H9 (cell line): ENCODE data around the gene EBLN2. TPM values are rescaled to one million over a fixed set of nuclear protein-coding genes. Genes with fewer than 3 reads are reported as not detected.

Source experiments
- DNase-seq: peaks from one replicate; pipeline ENCODE4 v3.0.0-alpha.2; 2017
- H2AFZ ChIP-seq: one replicate; pipeline ENCODE4 v1.6.1; 2013; ENCODE audit warnings: mild to moderate bottlenecking, low read length, control low read depth, moderate library complexity
- H2AK5ac ChIP-seq: 2 replicates; pipeline ENCODE4 v1.6.1; 2013; ENCODE audit warnings: low read length, control low read depth, mixed read lengths; ENCODE audit not compliant: insufficient read length
- H2BK120ac ChIP-seq: one replicate; pipeline ENCODE4 v1.6.1; 2013; ENCODE audit warnings: low read depth, mild to moderate bottlenecking, low read length, control low read depth, inconsistent platforms; ENCODE audit not compliant: poor library complexity, severe bottlenecking
- H2BK12ac ChIP-seq: 2 replicates; pipeline ENCODE4 v1.6.1; 2013; ENCODE audit warnings: low read length, control low read depth, mixed read lengths, low read depth; ENCODE audit not compliant: insufficient read length
- H2BK15ac ChIP-seq: 2 replicates; pipeline ENCODE4 v1.6.1; 2013; ENCODE audit warnings: low read depth, low read length, control low read depth
- H2BK20ac ChIP-seq: one replicate; pipeline ENCODE4 v1.6.1; 2013; ENCODE audit warnings: low read depth, mild to moderate bottlenecking, low read length, control low read depth, inconsistent platforms; ENCODE audit not compliant: poor library complexity, severe bottlenecking
- H2BK5ac ChIP-seq: 2 replicates; pipeline ENCODE4 v1.6.1; 2013; ENCODE audit warnings: low read length, control low read depth, mixed read lengths; ENCODE audit not compliant: insufficient read length
- H3K14ac ChIP-seq: 2 replicates; pipeline ENCODE4 v1.6.1; 2013; ENCODE audit warnings: low read length, control low read depth; ENCODE audit not compliant: insufficient read depth
- H3K18ac ChIP-seq: 2 replicates; pipeline ENCODE4 v1.6.1; 2013; ENCODE audit warnings: low read depth, mild to moderate bottlenecking, mixed read lengths, low read length, control low read depth; ENCODE audit not compliant: insufficient read length
- H3K23ac ChIP-seq: 2 replicates; pipeline ENCODE4 v1.6.1; 2013; ENCODE audit warnings: low read length, control low read depth, mixed read lengths, low read depth; ENCODE audit not compliant: insufficient read length
- H3K23me2 ChIP-seq: 2 replicates; pipeline ENCODE4 v1.6.1; 2013; ENCODE audit warnings: low read depth, mild to moderate bottlenecking, mixed read lengths, low read length, control low read depth; ENCODE audit not compliant: insufficient read length, poor library complexity, severe bottlenecking
- H3K27ac ChIP-seq: 2 replicates; pipeline ENCODE4 v1.5.1; 2013; ENCODE audit warnings: low read length, control low read depth, mixed read lengths, low read depth; ENCODE audit not compliant: insufficient read length
- H3K27me3 ChIP-seq: 2 replicates; pipeline ENCODE4 v1.6.1; 2013; ENCODE audit warnings: low read length, control low read depth, inconsistent platforms; ENCODE audit not compliant: insufficient read depth
- H3K4ac ChIP-seq: 2 replicates; pipeline ENCODE4 v1.6.1; 2013; ENCODE audit warnings: low read depth, mild to moderate bottlenecking, control low read depth, inconsistent platforms, low read length, moderate library complexity
- H3K4me1 ChIP-seq: 2 replicates; pipeline ENCODE4 v1.6.1; 2013; ENCODE audit warnings: low read length, control low read depth, inconsistent platforms; ENCODE audit not compliant: insufficient read depth
- H3K4me2 ChIP-seq: 2 replicates; pipeline ENCODE4 v1.6.1; 2013; ENCODE audit warnings: low read length, control low read depth, mixed read lengths; ENCODE audit not compliant: insufficient read length, insufficient read depth
- H3K56ac ChIP-seq: 2 replicates; pipeline ENCODE4 v1.6.1; 2013; ENCODE audit warnings: low read depth, mild to moderate bottlenecking, mixed read lengths, low read length, control low read depth; ENCODE audit not compliant: insufficient read length
- H3K79me1 ChIP-seq: 2 replicates; pipeline ENCODE4 v1.6.1; 2013; ENCODE audit warnings: low read depth, mild to moderate bottlenecking, moderate library complexity, low read length, control low read depth, inconsistent platforms; ENCODE audit not compliant: insufficient read depth, poor library complexity, severe bottlenecking
- H3K79me2 ChIP-seq: 2 replicates; pipeline ENCODE4 v1.6.1; 2013; ENCODE audit warnings: low read length, control low read depth, inconsistent platforms; ENCODE audit not compliant: insufficient read depth
- H3K9ac ChIP-seq: 2 replicates; pipeline ENCODE4 v1.6.1; 2013; ENCODE audit warnings: low read length, control low read depth, mixed read lengths; ENCODE audit not compliant: insufficient read length; ENCODE audit errors: extremely low read depth
- H3K9me3 ChIP-seq: one replicate; pipeline ENCODE4 v1.6.1; 2013; ENCODE audit warnings: low read depth, low read length, inconsistent platforms; ENCODE audit not compliant: control insufficient read depth
- H3T11ph ChIP-seq: one replicate; pipeline ENCODE4 v1.6.1; 2013; ENCODE audit warnings: mild to moderate bottlenecking, low read length, control low read depth, inconsistent platforms
- H4K20me1 ChIP-seq: one replicate; pipeline ENCODE4 v1.6.1; 2013; ENCODE audit not compliant: control insufficient read depth, insufficient read length, insufficient read depth
- H4K5ac ChIP-seq: 2 replicates; pipeline ENCODE4 v1.6.1; 2013; ENCODE audit warnings: low read depth, mild to moderate bottlenecking, mixed read lengths, low read length, control low read depth; ENCODE audit not compliant: insufficient read length
- H4K8ac ChIP-seq: replicated peaks from 2 replicates; pipeline ENCODE4 v1.6.1; 2013; ENCODE audit warnings: low read length, control low read depth, mixed read lengths, low read depth; ENCODE audit not compliant: insufficient read length
- H4K91ac ChIP-seq: 2 replicates; pipeline ENCODE4 v1.6.1; 2013; ENCODE audit warnings: low read depth, mild to moderate bottlenecking, moderate library complexity, mixed read lengths, low read length, control low read depth; ENCODE audit not compliant: insufficient read length
- H3K27ac Mint-ChIP-seq, 3 experiments: 2 replicates in 2 of 3; 3 replicates in 1 of 3; pipeline ENCODE4 v1.8.0; 2020 to 2021; ENCODE audit warnings: mixed read lengths in 3 of 3, mild to moderate bottlenecking in 1 of 3, moderate library complexity in 1 of 3
- H3K27me3 Mint-ChIP-seq: 2 replicates; pipeline ENCODE4 v1.8.0; 2021; ENCODE audit warnings: low read depth, mild to moderate bottlenecking, moderate library complexity, mixed read lengths
- H3K36me3 Mint-ChIP-seq, 3 experiments: 2 replicates in 2 of 3; 3 replicates in 1 of 3; pipeline ENCODE4 v1.8.0; 2020 to 2021; ENCODE audit warnings: low read depth in 3 of 3, mixed read lengths in 3 of 3; ENCODE audit not compliant: insufficient read depth in 1 of 3
- H3K4me1 Mint-ChIP-seq, 2 experiments: 2 replicates each; pipeline ENCODE4 v1.8.0; 2020; ENCODE audit warnings: mixed read lengths in 2 of 2
- H3K4me3 Mint-ChIP-seq, 2 experiments: 2 replicates in 1 of 2; 3 replicates in 1 of 2; pipeline ENCODE4 v1.8.0; 2020 to 2021; ENCODE audit warnings: mild to moderate bottlenecking in 2 of 2, mixed read lengths in 2 of 2, moderate library complexity in 1 of 2
- H3K9me3 Mint-ChIP-seq, 2 experiments: 2 replicates in 1 of 2; 3 replicates in 1 of 2; pipeline ENCODE4 v1.8.0; 2020; ENCODE audit warnings: mild to moderate bottlenecking in 2 of 2, mixed read lengths in 2 of 2, moderate library complexity in 1 of 2
- WGBS: extraction: QIAGEN DNeasy Blood & Tissue Kit; methylation state at CpG from one replicate; pipeline ENCODE4 v1.1.7; 2013; ENCODE audit warnings: missing lambda C conversion rate, low lambda C conversion rate, mixed read lengths; ENCODE audit not compliant: insufficient read length; ENCODE audit errors: extremely low coverage; 5-methylcytosine and 5-hydroxymethylcytosine counted together
- total RNA-seq: library from RNA; stranded (reverse); gene quantifications from 2 replicates; pipeline ENCODE4 v1.2.1, GENCODE V29; 2021
- TF ChIP-seq, protein P1 (sequence below): fragments of 200-600 bp; sonication (generic); conservative IDR thresholded peaks from 3 replicates; pipeline ENCODE4 v1.8.0; 2021; ENCODE audit warnings: antibody characterized with exemption, mild to moderate bottlenecking

EBLN2 gene
- total RNA-seq, 1 experiment from 2014 or later: 6.1 TPM

DNA sequence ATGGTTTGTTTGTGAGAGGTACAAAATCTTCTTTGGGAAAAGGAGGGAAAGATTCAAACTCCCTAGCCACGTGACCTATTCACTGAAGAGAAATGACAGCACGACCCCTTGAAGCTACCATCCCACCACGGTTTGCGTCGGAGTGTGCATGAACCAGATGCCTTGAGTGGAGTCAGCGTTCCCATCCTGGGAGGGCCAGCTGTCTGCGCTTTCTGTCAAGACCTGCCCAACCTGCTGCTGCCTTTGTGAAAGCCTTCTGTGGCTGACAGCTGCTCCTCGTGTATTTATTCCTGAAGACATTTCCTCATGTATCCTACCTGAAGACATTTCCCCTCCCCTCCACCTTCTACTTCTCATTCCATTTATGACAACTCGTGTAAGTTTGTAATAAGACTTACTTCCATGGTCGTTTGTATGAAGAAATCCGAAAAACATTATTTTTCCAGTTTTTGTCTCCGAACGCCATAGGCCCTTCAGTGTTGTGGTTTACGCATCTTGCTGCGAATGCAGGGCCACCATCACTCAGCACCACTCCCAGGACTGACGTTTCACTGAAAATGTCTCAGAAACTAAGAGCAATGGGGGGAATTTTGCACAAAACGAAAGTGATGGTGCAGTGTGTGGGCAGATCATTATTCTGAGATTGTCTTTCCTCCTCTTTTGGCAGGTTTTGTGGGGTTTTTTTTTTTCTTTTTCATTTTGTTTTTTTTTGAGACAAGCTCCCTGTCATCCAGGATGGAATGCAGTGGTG lies 18.9 kb downstream of the EBLN2 start:
- Histone ChIP-seq H2AFZ (no peak overlapping the region), H2AK5ac (no peak overlapping the region), H3K9ac (no peak overlapping the region), H3K9me3 (no peaks in the 10 kb centered on the region), H2BK15ac (no peak overlapping the region), H3K4me1 (no peaks in the 10 kb centered on the region), H4K91ac (no peak overlapping the region), H2BK20ac (no peak overlapping the region), H3K27me3 (no peaks in the 10 kb centered on the region), H3T11ph (no peak overlapping the region), H4K20me1 (no peaks in the 10 kb centered on the region), H2BK5ac (no peak overlapping the region), H2BK12ac (no peak overlapping the region), H3K23ac (no peak overlapping the region), H4K5ac (no peak overlapping the region), H3K56ac (no peak overlapping the region), H2BK120ac (no peak overlapping the region), H3K79me2 (no peaks in the 10 kb centered on the region), H3K4me2 (no peak overlapping the region), H3K23me2 (no peaks in the 10 kb centered on the region), H4K8ac (no peak overlapping the region), H3K4ac (no peak overlapping the region), H3K79me1 (no peaks in the 10 kb centered on the region), H3K18ac (no peak overlapping the region), H3K14ac (no peak overlapping the region), H3K27ac (no peak overlapping the region)
- TF ChIP-seq, protein P1, sequence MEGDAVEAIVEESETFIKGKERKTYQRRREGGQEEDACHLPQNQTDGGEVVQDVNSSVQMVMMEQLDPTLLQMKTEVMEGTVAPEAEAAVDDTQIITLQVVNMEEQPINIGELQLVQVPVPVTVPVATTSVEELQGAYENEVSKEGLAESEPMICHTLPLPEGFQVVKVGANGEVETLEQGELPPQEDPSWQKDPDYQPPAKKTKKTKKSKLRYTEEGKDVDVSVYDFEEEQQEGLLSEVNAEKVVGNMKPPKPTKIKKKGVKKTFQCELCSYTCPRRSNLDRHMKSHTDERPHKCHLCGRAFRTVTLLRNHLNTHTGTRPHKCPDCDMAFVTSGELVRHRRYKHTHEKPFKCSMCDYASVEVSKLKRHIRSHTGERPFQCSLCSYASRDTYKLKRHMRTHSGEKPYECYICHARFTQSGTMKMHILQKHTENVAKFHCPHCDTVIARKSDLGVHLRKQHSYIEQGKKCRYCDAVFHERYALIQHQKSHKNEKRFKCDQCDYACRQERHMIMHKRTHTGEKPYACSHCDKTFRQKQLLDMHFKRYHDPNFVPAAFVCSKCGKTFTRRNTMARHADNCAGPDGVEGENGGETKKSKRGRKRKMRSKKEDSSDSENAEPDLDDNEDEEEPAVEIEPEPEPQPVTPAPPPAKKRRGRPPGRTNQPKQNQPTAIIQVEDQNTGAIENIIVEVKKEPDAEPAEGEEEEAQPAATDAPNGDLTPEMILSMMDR: no peak
- Mint-ChIP-seq H3K27ac (no peak overlapping the region), H3K9me3 (no peaks in the 10 kb centered on the region), H3K36me3 (no peaks in the 10 kb centered on the region), H3K4me1 (no peaks in the 10 kb centered on the region; a peak in 1 of 4 replicates), H3K4me3 (no peak overlapping the region), H3K27me3 (no peaks in the 10 kb centered on the region)
- no CpG with 5 or more reads among the region's 17 CpGs for WGBS
- no peak for DNase-seq
